Caco-2 (cell line): Measurements from ENCODE around the gene MGAT4A. TPM values are rescaled to one million over a fixed set of nuclear protein-coding genes. Genes with fewer than 3 reads are reported as not detected.

ENCODE experiments used
- BruUV-seq: library from RNA; stranded (reverse); fragments of 400-500 nt; replicated peaks from 2 replicates; lab custom pipeline; 2021; lab: Mats Ljungman, UMichigan
- CTCF ChIA-PET: fragments of 300-600 bp; sonication (Branson Sonifier 250); formaldehyde crosslinking; loops from one replicate; lab custom pipeline; 2022; ENCODE audit warnings: antibody characterized with exemption; lab: Charles Lee
- POLR2A ChIA-PET: fragments of 300-600 bp; sonication (Branson Sonifier 250); formaldehyde crosslinking; loops from one replicate; lab custom pipeline; 2022; ENCODE audit warnings: antibody characterized with exemption; lab: Charles Lee
- DNase-seq, 2 experiments: peaks; one replicate each; pipeline versions ENCODE4 v3.0.0 to v3.0.0-alpha.2; 2020 to 2022
- H3K27me3 ChIP-seq: replicated peaks from 2 replicates; pipeline ENCODE4 v1.6.0; 2011; ENCODE audit warnings: low read length; ENCODE audit not compliant: control insufficient read depth, insufficient read depth
- H3K36me3 ChIP-seq: 2 replicates; pipeline ENCODE4 v1.5.1; 2011; ENCODE audit warnings: low read length; ENCODE audit not compliant: control insufficient read depth, insufficient read depth
- H3K4me1 ChIP-seq: fragments of 250-450 bp; sonication (Bioruptor Pico); 2 replicates; pipeline ENCODE4 v1.5.1; 2020; ENCODE audit warnings: mild to moderate bottlenecking
- H3K4me3 ChIP-seq: 2 replicates; pipeline ENCODE4 v1.5.1; 2011; ENCODE audit warnings: low read depth, mild to moderate bottlenecking, control low read depth, low read length
- H3K9me3 ChIP-seq: fragments of 250-450 bp; sonication (Bioruptor Pico); 2 replicates; pipeline ENCODE4 v1.5.1; 2020; ENCODE audit warnings: mild to moderate bottlenecking, moderate library complexity
- H3K27ac Mint-ChIP-seq: one replicate; pipeline ENCODE4 v1.8.0; 2022; ENCODE audit warnings: mixed read lengths; ENCODE audit not compliant: unreplicated experiment
- H3K27me3 Mint-ChIP-seq: one replicate; pipeline ENCODE4 v1.8.0; 2022; ENCODE audit warnings: mixed read lengths; ENCODE audit not compliant: insufficient read depth, unreplicated experiment
- H3K36me3 Mint-ChIP-seq: one replicate; pipeline ENCODE4 v1.8.0; 2022; ENCODE audit warnings: mild to moderate bottlenecking, mixed read lengths; ENCODE audit not compliant: insufficient read depth, unreplicated experiment
- H3K4me1 Mint-ChIP-seq: one replicate; pipeline ENCODE4 v1.8.0; 2022; ENCODE audit warnings: low read depth, mixed read lengths; ENCODE audit not compliant: unreplicated experiment
- H3K4me3 Mint-ChIP-seq: one replicate; pipeline ENCODE4 v1.8.0; 2022; ENCODE audit warnings: mild to moderate bottlenecking, moderate library complexity, mixed read lengths; ENCODE audit not compliant: unreplicated experiment
- H3K9me3 Mint-ChIP-seq: one replicate; pipeline ENCODE4 v1.8.0; 2022; ENCODE audit warnings: mixed read lengths; ENCODE audit not compliant: unreplicated experiment
- CTCF ChIP-seq, 2 experiments: fragments of 200-600 bp in 1 of 2; IDR thresholded peaks; 1 replicate in 1 of 2; 2 replicates in 1 of 2; pipeline versions ENCODE4 v1.5.1 to v1.8.0; 2011 to 2022; ENCODE audit warnings: antibody characterized with exemption in 1 of 2, control low read depth in 1 of 2, inconsistent platforms in 1 of 2, low read depth in 1 of 2, low read length in 1 of 2, mild to moderate bottlenecking in 1 of 2, moderate library complexity in 1 of 2; ENCODE audit not compliant: insufficient read depth in 1 of 2, severe bottlenecking in 1 of 2, unreplicated experiment in 1 of 2
- intact Hi-C: fragments of 100-400 bp; cut with micrococcal nuclease; formaldehyde crosslinking; loops from one replicate; pipeline ENCODE4 v1.10.0; 2022; ENCODE audit not compliant: unreplicated experiment
- total RNA-seq: library from RNA; stranded (reverse); gene quantifications from 2 replicates; pipeline ENCODE4 v1.2.3, GENCODE V29; 2022

MGAT4A gene
- total RNA-seq, 1 experiment from 2014 or later: 63.7 TPM

- peaks cover 54% of the 10 kb centered on the region for H3K4me1 ChIP-seq
- POLR2A ChIA-PET: interaction anchor here (0.5 kb wide), 1 partner anchor 90 kb away, joined by 4 read pairs; no protein-coding TSS in a partner anchor
- no TSS peak for BruUV-seq
- H3K9me3 ChIP-seq: no peaks in the 10 kb centered on the region
- H3K27me3 Mint-ChIP-seq: no peaks in the 10 kb centered on the region
- no peaks in the 10 kb centered on the region for H3K36me3 ChIP-seq
- H3K4me3 ChIP-seq: no peak overlapping the region
- TF ChIP-seq CTCF (IDR thresholded peaks at IDR 0.05; ENCODE audit: insufficient read depth in 1 of 2, low read depth in 1 of 2, low read length in 1 of 2, severe bottlenecking in 1 of 2, unreplicated experiment in 1 of 2): no peak
- H3K4me1 Mint-ChIP-seq: peaks cover 41% of the 10 kb centered on the region
- H3K4me3 Mint-ChIP-seq: no peak overlapping the region
- CTCF ChIA-PET: interaction anchor here (1.1 kb wide), 1 partner anchor 33 kb away, joined by 5 read pairs; no protein-coding TSS in a partner anchor
- H3K27me3 ChIP-seq: no peaks in the 10 kb centered on the region
- H3K9me3 Mint-ChIP-seq: no peaks in the 10 kb centered on the region
- DNase-seq: no peak
- intact Hi-C loops: no loop called here
- H3K36me3 Mint-ChIP-seq: peaks cover 20% of the 10 kb centered on the region
- H3K27ac Mint-ChIP-seq: no peak overlapping the region
These were observed 24.3 kb downstream of the MGAT4A start for GRCh38 chr2:98706591-98706990.

- Mint-ChIP-seq H3K9me3 (no peaks in the 10 kb centered on the region), H3K36me3 (peaks cover 20% of the 10 kb centered on the region), H3K27ac (peak overlapping the region; percentile 63), H3K4me3 (peak overlapping the region; percentile 62), H3K4me1 (peaks cover 41% of the 10 kb centered on the region), H3K27me3 (no peaks in the 10 kb centered on the region)
- TF ChIP-seq CTCF (IDR thresholded peaks at IDR 0.05; ENCODE audit: insufficient read depth in 1 of 2, low read depth in 1 of 2, low read length in 1 of 2, severe bottlenecking in 1 of 2, unreplicated experiment in 1 of 2): no peak
- H3K4me3 ChIP-seq: no peak overlapping the region
- H3K9me3 ChIP-seq: no peaks in the 10 kb centered on the region
- ChIA-PET POLR2A (interaction anchor here (0.5 to 1.2 kb wide), 3 partner anchors 26 to 261 kb away, joined by 3 to 5 read pairs (median 5); partner anchors contain the start of gene MGAT4A), CTCF (interaction anchor here (0.6 to 2.1 kb wide), 4 partner anchors 26 to 91 kb away, joined by 3 to 10 read pairs (median 4); partner anchors contain the start of gene MGAT4A)
- H3K27me3 ChIP-seq: no peaks in the 10 kb centered on the region
- H3K4me1 ChIP-seq: peaks cover 61% of the 10 kb centered on the region
- BruUV-seq: no TSS peak
- intact Hi-C loops: loop anchor here (2.0 kb wide), 1 partner anchor 62 kb away; no protein-coding TSS in a partner anchor
- H3K36me3 ChIP-seq: no peaks in the 10 kb centered on the region
- no peak for DNase-seq
These were observed 25.7 kb downstream of the MGAT4A start for GRCh38 chr2:98705333-98705617.

GRCh38 chr2:98704499-98705332 lies 26.2 kb downstream of the MGAT4A start:
- peaks cover 15% of the 10 kb centered on the region for H3K36me3 Mint-ChIP-seq
- H3K4me1 Mint-ChIP-seq: peaks cover 38% of the 10 kb centered on the region
- BruUV-seq: no TSS peak
- H3K27me3 Mint-ChIP-seq: no peaks in the 10 kb centered on the region
- H3K36me3 ChIP-seq: no peaks in the 10 kb centered on the region
- H3K4me3 ChIP-seq: no peak overlapping the region
- H3K9me3 ChIP-seq: no peaks in the 10 kb centered on the region
- intact Hi-C loops: loop anchor here (1.0 to 2.0 kb wide), 2 partner anchors 26 to 62 kb away; no protein-coding TSS in a partner anchor
- no peak for TF ChIP-seq CTCF (IDR thresholded peaks at IDR 0.05; ENCODE audit: insufficient read depth in 1 of 2, low read depth in 1 of 2, low read length in 1 of 2, severe bottlenecking in 1 of 2, unreplicated experiment in 1 of 2)
- ChIA-PET POLR2A (interaction anchor here (0.6 to 1.2 kb wide), 2 partner anchors 26 to 91 kb away, joined by 4 to 5 read pairs; partner anchors contain the start of gene MGAT4A), CTCF (interaction anchor here (0.6 to 2.1 kb wide), 4 partner anchors 26 to 91 kb away, joined by 3 to 10 read pairs (median 4); partner anchors contain the start of gene MGAT4A)
- peak; percentile 87 to 93 for DNase-seq
- peak overlapping the region; percentile 62 for H3K4me3 Mint-ChIP-seq
- no peaks in the 10 kb centered on the region for H3K27me3 ChIP-seq
- no peaks in the 10 kb centered on the region for H3K9me3 Mint-ChIP-seq
- H3K27ac Mint-ChIP-seq: peak overlapping the region; percentile 63
- H3K4me1 ChIP-seq: peaks cover 60% of the 10 kb centered on the region
